A673 (cell line): Measurements from ENCODE around the gene TSPAN5. TPM values are rescaled to one million over a fixed set of nuclear protein-coding genes. Genes with fewer than 3 reads are reported as not detected.

Experiments used
- BruUV-seq: library from RNA; stranded (reverse); fragments of 400-500 nt; replicated peaks from 2 replicates; lab custom pipeline; 2021; lab: Mats Ljungman, UMichigan
- CTCF ChIA-PET: fragments of 300-600 bp; sonication (Branson Sonifier 250); formaldehyde crosslinking; loops from one replicate; lab custom pipeline; 2022; ENCODE audit warnings: antibody characterized with exemption; lab: Charles Lee
- POLR2A ChIA-PET: fragments of 300-600 bp; sonication (Branson Sonifier 250); formaldehyde crosslinking; loops from one replicate; lab custom pipeline; 2022; ENCODE audit warnings: antibody characterized with exemption; ENCODE audit not compliant: low non-redundant PET; lab: Charles Lee
- DNase-seq: peaks from one replicate; pipeline ENCODE4 v3.0.0-alpha.2; 2015; ENCODE audit warnings: low spot score
- H3K27ac ChIP-seq: fragments of 200-600 bp; sonication (generic); 2 replicates; pipeline ENCODE4 v1.5.1; 2016; ENCODE audit warnings: mixed run types, low read depth, mild to moderate bottlenecking, mixed read lengths, antibody characterized with exemption, low read length; ENCODE audit not compliant: poor library complexity, severe bottlenecking
- H3K27me3 ChIP-seq: fragments of 200-600 bp; sonication (generic); replicated peaks from 2 replicates; pipeline ENCODE4 v1.6.1; 2017; ENCODE audit warnings: mixed run types, low read depth, mild to moderate bottlenecking, mixed read lengths, antibody characterized with exemption, low read length; ENCODE audit not compliant: insufficient read depth, poor library complexity
- H3K36me3 ChIP-seq: fragments of 200-600 bp; sonication (generic); 2 replicates; pipeline ENCODE4 v1.6.1; 2016; ENCODE audit warnings: mixed run types, mild to moderate bottlenecking, mixed read lengths, antibody characterized with exemption, low read length; ENCODE audit not compliant: insufficient read depth, poor library complexity, severe bottlenecking
- H3K4me1 ChIP-seq: fragments of 200-600 bp; sonication (generic); 2 replicates; pipeline ENCODE4 v1.6.1; 2017; ENCODE audit warnings: mixed run types, mild to moderate bottlenecking, mixed read lengths, antibody characterized with exemption, low read length; ENCODE audit not compliant: insufficient read depth, poor library complexity, severe bottlenecking
- H3K4me3 ChIP-seq: fragments of 200-600 bp; sonication (generic); 2 replicates; pipeline ENCODE4 v1.5.1; 2016; ENCODE audit warnings: low read depth, mixed run types, mild to moderate bottlenecking, mixed read lengths, low read length; ENCODE audit not compliant: poor library complexity, severe bottlenecking
- H3K9me3 ChIP-seq: fragments of 200-600 bp; sonication (generic); 2 replicates; pipeline ENCODE4 v1.6.1; 2016; ENCODE audit warnings: mixed run types, low read depth, mild to moderate bottlenecking, mixed read lengths, antibody characterized with exemption, low read length; ENCODE audit not compliant: poor library complexity, severe bottlenecking
- CTCF ChIP-seq: fragments of 300-800, 200-600 bp; sonication (generic); conservative IDR thresholded peaks from 2 replicates; pipeline ENCODE4 v1.5.1; 2017; ENCODE audit warnings: low read depth, mild to moderate bottlenecking, antibody characterized with exemption, low read length, moderate library complexity, mixed read lengths
- EZH2 ChIP-seq: fragments of 200-600 bp; sonication (generic); IDR thresholded peaks from 2 replicates; pipeline ENCODE4 v1.6.1; 2017; ENCODE audit warnings: borderline replicate concordance, low read depth, mild to moderate bottlenecking, mixed read lengths, antibody characterized with exemption, low read length; ENCODE audit not compliant: poor library complexity, severe bottlenecking
- intact Hi-C: fragments of 100-400 bp; cut with micrococcal nuclease; formaldehyde crosslinking; loops from one replicate; pipeline ENCODE4 v1.10.0; 2022; ENCODE audit not compliant: unreplicated experiment
- total RNA-seq: library from RNA; stranded (reverse); gene quantifications from 2 replicates; pipeline ENCODE4 v1.2.3, GENCODE V29; 2021

The TSPAN5 gene
- total RNA-seq, 1 experiment from 2014 or later: 15.2 TPM

- ChIA-PET POLR2A (no interaction called here), CTCF (no interaction called here)
- Histone ChIP-seq H3K27ac (no peak overlapping the region), H3K4me3 (no peak overlapping the region), H3K9me3 (no peaks in the 10 kb centered on the region), H3K27me3 (no peaks in the 10 kb centered on the region), H3K4me1 (peaks cover 31% of the 10 kb centered on the region), H3K36me3 (no peaks in the 10 kb centered on the region)
- intact Hi-C loops: no loop called here
- no TSS peak for BruUV-seq
- DNase-seq: no peak
- TF ChIP-seq CTCF (no peak), EZH2 (no peak)
Observed at GRCh38 chr4:98519268-98519977, 139.0 kb downstream of the TSPAN5 start.

- intact Hi-C loops: no loop called here
Observed at GRCh38 chr4:98518559-98519267, 139.7 kb downstream of the TSPAN5 start.

More at GRCh38 chr4:98518559-98519267, 139.7 kb downstream of the TSPAN5 start:
- TF ChIP-seq CTCF (no peak), EZH2 (no peak)
- no peak overlapping the region for H3K27ac ChIP-seq
- H3K36me3 ChIP-seq: no peaks in the 10 kb centered on the region
- H3K27me3 ChIP-seq: no peaks in the 10 kb centered on the region
- ChIA-PET CTCF (no interaction called here), POLR2A (no interaction called here)
- BruUV-seq: no TSS peak
- H3K4me3 ChIP-seq: no peak overlapping the region
- DNase-seq: no peak
- H3K9me3 ChIP-seq: no peaks in the 10 kb centered on the region
- H3K4me1 ChIP-seq: peaks cover 24% of the 10 kb centered on the region
